Neural progenitor cell (in vitro differentiated cells): ENCODE data around the gene PPP1R14B.

Source experiments
- CTCF ChIP-seq: fragments of 200-600 bp; sonication (generic); IDR thresholded peaks from 2 replicates; pipeline ENCODE4 v1.5.1; 2017; ENCODE audit warnings: antibody characterized with exemption, mild to moderate bottlenecking
- EZH2 ChIP-seq: fragments of 200-600 bp; sonication (generic); IDR thresholded peaks from 2 replicates; pipeline ENCODE4 v1.6.1; 2017; ENCODE audit warnings: antibody characterized with exemption, mild to moderate bottlenecking, moderate library complexity

- TF ChIP-seq CTCF: no peak
- TF ChIP-seq EZH2: no peak
Observed at GRCh38 chr11:64220798-64221197, 25.9 kb downstream of the PPP1R14B start.
